HG03521 (cell line): ENCODE results near the gene LARGE1.

Experiments
- ATAC-seq: cut with Tn5 transposase; IDR thresholded peaks from one replicate; pipeline ENCODE4 v1.9.1; 2021; ENCODE audit warnings: mild to moderate bottlenecking, moderate library complexity; ENCODE audit not compliant: unreplicated experiment

The LARGE1 gene

DNA sequence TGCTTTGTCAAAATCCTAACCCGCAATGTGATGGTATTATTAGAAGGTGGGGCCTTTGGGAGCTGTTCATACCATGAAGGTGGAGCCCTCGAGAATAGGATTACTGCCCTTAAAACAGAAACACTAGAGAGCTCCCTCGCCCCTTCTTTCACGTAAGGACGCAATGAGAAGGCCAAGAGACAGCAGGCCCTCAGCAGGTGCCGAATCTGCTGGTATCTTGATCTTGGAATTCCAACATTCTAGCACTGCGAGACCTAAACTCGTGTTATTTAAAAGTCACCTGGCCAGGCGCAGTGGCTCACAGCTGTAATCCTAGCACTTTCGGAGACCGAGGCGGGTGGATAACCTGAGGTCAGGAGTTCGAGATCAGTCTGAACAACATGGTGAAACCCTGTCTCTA lies 33.1 kb downstream of the LARGE1 start:
- no peak for ATAC-seq

- ATAC-seq = no peak
These were observed 33.6 kb downstream of the LARGE1 start for GRCh38 chr22:33886696-33887095.

GRCh38 chr22:33884829-33885228 lies 35.4 kb downstream of the LARGE1 start:
- no peak for ATAC-seq

DNA sequence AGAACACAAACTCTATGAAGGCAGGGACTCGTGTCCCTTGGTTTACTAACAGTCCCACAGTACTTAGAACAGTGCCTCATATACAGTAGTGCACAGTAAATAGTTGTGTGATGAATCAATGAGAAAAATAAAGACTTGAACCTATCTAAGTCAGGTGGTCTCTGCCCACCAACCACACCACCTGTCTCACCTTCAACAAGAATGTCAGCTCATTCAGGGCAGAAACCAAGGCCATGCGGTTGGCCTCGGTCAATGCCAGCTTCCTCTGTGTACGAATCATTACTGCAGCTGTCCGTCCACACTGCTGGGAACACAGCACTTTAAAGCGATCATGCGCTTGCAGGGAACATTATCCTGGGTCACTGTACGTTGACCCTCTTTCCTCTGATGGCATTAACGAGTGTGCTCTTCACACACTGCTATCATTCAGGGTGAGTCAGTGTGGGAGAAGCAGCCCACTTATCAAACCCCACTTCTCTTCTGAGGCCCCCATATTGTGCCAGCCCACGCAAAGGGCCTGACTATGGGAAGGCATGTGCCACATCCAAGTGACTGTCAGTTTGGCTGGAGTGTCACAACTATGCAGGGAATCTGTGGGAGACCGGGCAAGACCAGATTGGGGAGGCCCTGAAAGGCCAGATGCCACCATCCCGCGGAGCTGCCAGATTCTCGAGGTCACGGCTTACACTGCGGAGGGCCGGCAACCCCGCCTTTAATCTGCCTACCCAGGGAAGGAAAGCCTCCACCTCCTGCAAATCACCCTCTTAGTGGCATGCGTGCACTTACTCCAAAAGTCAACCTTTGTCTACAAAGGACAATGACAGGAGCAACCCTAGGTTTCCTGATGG lies 36.1 kb downstream of the LARGE1 start:
- ATAC-seq = no peak

- ATAC-seq = no peak
These were observed 36.7 kb downstream of the LARGE1 start for GRCh38 chr22:33883561-33883960.

DNA sequence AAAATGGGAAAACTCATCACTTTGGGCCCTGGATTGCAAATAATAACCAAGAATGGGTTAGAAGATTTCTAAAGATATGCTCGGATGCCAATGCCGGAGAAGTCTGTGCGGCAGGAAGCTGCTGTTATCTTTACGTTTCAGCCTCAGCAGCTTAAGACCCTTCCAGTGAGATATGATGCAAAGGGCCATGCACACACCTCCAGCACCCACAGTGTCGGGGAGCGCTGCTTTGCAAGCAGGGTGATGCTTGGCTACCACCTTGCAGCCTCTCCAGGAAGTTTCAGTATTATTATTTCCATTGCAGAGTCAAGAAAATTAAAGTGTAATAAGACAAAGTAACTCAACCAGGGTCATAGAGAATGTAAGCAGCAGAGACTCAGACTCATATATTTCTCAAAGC lies 37.3 kb downstream of the LARGE1 start:
- ATAC-seq = no peak

DNA sequence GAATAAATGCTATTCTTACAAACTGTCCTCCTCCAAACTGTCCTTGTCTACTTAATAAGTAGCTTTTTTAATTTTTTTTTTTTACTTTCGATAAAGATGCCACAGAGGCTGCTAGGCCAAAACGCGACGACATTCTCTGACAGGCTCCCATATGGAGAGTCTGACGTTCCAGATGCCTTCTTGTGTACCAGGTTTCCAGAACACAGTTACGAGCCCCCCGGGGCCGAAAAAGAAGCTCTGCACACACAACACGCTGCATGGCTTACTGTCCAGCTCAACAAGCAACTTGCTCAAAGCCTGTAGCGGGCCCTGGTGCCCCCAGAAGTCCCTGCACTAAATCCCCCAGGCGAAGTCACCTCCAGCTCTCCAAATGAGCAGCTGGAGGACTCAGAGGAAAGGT lies 39.3 kb downstream of the LARGE1 start:
- ATAC-seq = no peak

GRCh38 chr22:33879796-33880195 lies 40.5 kb downstream of the LARGE1 start:
- no peak for ATAC-seq

GRCh38 chr22:33875316-33875715 lies 45.0 kb downstream of the LARGE1 start:
- no peak for ATAC-seq

DNA sequence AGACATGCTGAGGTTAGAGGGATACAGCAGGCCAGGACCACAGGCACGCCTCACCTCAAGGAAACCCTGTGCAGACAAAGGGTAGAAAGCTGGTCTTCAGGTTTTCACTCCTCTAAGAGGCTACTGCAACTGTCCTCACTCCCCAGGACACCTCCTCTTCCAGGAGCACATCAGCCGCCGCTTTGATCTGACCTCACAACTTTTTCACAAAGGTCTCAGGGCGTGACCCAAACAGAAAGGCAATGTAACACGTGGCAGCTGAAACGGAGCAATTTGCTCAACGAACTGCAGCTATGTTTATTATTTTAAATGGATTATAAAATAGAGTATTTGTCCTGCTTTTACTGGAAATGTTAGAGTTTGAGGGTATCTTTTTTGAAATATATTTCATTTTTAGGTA lies 46.1 kb downstream of the LARGE1 start:
- no peak for ATAC-seq

- ATAC-seq = no peak
These were observed 46.6 kb downstream of the LARGE1 start for GRCh38 chr22:33873666-33874065.

GRCh38 chr22:33873186-33873585 lies 47.1 kb downstream of the LARGE1 start:
- ATAC-seq = no peak

- ATAC-seq = no peak
These were observed 48.3 kb downstream of the LARGE1 start for GRCh38 chr22:33871935-33872334.

DNA sequence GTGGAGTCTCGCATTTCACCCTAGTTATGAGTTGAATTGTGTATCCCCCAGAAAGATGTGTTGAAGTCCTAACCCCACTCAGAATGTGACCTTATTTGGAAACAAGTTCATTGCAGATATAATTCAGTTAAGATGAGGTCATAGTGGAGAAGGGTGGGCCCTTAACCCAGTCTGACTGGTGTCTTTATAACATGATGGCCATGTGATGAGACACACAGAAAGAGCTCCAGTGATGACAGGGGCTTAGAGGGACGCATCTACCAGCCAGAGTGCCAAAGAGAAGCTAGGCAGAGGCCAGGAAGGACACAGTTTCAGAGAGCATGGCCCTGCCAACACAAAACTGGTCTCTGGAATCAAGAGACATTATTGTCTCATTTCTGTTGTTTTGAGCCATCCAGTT lies 50.3 kb downstream of the LARGE1 start:
- no peak for ATAC-seq

DNA sequence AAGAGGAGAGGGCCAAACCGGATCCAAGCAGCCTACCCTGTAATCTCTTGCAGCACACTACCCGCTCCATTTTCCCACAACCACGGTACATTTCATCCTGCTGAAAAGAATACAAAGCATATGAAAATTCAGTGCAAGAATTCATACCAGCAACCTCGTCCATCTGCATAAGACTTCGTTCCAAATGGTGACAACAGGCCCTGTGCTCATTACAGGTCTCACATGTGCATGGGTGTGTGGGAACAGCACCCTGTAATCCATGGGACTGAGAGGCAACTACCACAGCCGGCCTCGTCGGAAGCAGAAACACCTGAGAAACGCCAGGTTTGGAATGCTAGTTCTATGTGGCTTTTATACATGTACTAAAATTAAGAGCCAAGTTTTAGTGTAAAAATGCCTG lies 52.3 kb downstream of the LARGE1 start:
- no peak for ATAC-seq

- no peak for ATAC-seq
These were observed 53.0 kb downstream of the LARGE1 start for GRCh38 chr22:33867118-33867866.

- no peak for ATAC-seq
These were observed 53.8 kb downstream of the LARGE1 start for GRCh38 chr22:33866511-33866910.

DNA sequence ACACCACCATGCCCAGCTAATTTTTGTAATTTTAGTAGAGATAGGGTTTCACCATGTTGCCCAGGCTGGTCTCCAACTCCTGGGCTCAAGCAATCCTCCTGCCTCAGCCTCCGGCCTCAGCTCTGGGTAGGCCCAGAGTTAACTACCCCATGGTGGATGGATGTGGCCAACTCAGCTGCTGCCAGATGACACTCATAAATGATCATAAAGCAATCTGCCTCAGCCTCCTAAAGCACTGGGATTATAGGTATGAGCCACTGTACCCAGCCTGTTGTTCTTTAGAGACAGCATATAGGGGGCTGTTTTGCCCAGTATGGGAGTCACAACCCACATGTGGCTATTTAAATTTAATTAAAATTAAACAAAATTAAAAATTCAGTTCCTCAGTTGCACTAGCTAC lies 54.3 kb downstream of the LARGE1 start:
- ATAC-seq = no peak

DNA sequence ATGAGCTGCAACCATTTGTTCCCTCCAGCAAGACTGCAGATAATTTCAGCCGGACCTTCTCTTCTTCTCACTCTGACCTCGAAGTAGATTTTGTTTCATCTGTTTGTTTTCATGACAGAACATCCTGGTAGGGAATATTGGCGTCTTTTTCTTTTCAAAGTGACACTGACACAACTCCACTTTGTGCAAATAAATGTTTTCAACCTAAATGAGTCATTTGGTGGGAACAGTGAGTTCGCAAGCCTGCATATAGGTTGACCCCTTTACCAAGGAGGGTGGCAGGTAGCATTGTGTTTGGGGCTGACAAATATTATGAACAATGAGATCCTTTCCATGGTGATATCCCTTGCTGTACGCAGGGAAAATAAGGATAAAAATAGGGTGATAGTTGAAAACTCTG lies 55.0 kb downstream of the LARGE1 start:
- ATAC-seq = no peak

- ATAC-seq = no peak
These were observed 55.5 kb downstream of the LARGE1 start for GRCh38 chr22:33864723-33865130.

- ATAC-seq = no peak
These were observed 58.9 kb downstream of the LARGE1 start for GRCh38 chr22:33861216-33861875.

DNA sequence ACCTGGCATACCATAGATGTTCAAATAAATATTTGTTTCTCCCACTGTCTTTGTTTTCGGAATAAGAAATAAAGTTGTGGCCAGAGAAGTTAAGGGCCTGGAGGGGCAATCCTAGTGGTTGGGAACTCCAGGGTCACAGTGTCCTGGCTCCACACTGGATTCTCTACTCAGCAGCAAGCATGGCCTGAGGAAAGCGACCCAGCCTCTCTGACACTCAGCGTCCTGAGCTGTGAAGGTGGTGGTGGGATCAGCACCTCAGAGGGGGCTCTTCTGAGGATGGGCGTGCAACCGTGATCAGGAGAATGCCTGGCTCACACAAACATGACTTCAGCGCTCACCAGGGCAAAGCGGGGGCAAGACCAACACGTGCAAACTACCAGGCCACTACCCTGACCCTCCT lies 59.9 kb downstream of the LARGE1 start:
- ATAC-seq = no peak
